ENCODE measurements around the gene CTDP1.

Gene CTDP1

DNA sequence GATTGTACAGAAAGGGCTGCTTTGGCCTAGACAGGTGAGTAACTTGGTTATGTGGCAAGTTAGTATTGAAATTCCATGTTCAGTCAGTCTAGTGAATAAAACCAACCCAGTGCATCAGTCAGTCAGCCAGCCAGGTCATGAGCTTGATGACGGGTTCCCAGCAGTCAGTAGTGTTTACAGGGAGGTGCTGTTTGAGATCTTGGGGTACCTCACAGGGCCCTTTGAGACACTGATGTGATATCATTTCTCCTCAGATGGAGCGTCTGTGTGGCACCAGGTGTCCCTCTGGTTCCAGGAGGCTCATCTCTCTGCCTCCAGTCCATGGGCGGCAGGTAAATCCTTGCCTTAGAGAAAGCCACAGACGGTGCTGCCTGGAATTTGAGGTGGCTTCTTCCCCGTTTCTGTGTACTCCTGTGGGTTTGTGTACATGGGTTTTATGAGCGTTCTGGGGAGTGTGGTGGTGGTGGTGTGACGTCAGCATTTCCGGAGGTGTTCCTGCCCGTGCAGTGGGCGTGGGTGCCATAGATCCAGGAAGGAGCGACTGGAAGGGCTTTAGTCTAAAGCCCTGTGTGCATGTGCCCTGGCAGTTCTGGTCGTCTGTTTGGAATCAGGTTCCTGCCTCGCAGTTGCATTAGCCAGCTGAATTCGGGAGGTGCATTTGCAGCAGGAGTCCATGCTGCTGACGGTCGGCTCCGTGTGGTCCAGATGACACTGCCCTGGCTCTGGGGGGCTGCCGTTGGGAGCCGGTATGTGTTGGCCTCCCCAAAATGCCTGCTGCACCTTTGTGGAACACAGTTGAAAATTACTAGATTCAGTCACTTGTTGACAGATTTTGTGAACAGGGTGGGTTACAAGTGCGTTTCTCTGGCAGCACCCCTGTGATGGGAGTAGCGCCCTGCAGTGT, 2.1 kb downstream of the CTDP1 start:
- H3K27me3 ChIP-seq (ENCODE audit: control insufficient read depth in 5 of 5, insufficient read depth in 4 of 5, low read length in 5 of 5), result no peaks in the 10 kb centered on the region
- no peaks in the 10 kb centered on the region for H3K9me3 ChIP-seq (ENCODE audit: control insufficient read depth in 5 of 5, low read length in 5 of 5)
- H3K4me3 ChIP-seq (ENCODE audit: low read depth in 1 of 5, low read length in 5 of 5), result peak overlapping the region in 2 of 5 donors; percentile 1 to 4
- peaks cover 12 to 49% (median 32%) of the 10 kb centered on the region in 5 donors for H3K4me1 ChIP-seq (ENCODE audit: control insufficient read depth in 5 of 5, insufficient read depth in 5 of 5, low read length in 5 of 5)
- H3K27ac ChIP-seq (ENCODE audit: low read depth, low read length), result no peak overlapping the region
- peaks cover 0 to 12% (median 1%) of the 10 kb centered on the region in 5 donors for H3K36me3 ChIP-seq (ENCODE audit: control insufficient read depth in 5 of 5, insufficient read depth in 5 of 5, low read length in 5 of 5)
- peak overlapping the region in 2 of 5 donors; percentile 70 to 91 for H3K9ac ChIP-seq (ENCODE audit: low read length in 5 of 5)

DNA sequence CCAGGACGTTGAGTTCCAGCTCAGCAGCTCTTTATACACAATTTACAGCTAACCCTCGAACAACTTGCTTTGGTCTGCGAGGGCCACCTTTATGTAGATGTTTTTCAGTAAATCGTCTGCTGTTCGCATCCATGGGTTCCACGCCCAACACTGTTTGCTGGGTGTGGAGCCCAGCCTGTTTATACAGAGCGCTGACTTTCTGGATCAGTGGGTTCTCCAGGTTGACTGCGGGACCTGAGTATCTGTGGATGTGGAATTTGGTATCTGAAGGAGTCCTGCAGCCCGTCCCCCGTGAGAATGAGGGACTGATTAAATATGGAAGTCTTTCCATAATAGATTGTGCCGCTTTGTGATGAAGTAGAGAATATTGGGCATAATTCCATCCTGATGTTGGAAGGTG, 2.9 kb downstream of the CTDP1 start:
- peaks cover 9 to 44% (median 28%) of the 10 kb centered on the region in 5 donors for H3K4me1 ChIP-seq (ENCODE audit: control insufficient read depth in 5 of 5, insufficient read depth in 5 of 5, low read length in 5 of 5)
- H3K9me3 ChIP-seq (ENCODE audit: control insufficient read depth in 5 of 5, low read length in 5 of 5), result no peaks in the 10 kb centered on the region
- no peak overlapping the region for H3K9ac ChIP-seq (ENCODE audit: low read length in 5 of 5)

DNA sequence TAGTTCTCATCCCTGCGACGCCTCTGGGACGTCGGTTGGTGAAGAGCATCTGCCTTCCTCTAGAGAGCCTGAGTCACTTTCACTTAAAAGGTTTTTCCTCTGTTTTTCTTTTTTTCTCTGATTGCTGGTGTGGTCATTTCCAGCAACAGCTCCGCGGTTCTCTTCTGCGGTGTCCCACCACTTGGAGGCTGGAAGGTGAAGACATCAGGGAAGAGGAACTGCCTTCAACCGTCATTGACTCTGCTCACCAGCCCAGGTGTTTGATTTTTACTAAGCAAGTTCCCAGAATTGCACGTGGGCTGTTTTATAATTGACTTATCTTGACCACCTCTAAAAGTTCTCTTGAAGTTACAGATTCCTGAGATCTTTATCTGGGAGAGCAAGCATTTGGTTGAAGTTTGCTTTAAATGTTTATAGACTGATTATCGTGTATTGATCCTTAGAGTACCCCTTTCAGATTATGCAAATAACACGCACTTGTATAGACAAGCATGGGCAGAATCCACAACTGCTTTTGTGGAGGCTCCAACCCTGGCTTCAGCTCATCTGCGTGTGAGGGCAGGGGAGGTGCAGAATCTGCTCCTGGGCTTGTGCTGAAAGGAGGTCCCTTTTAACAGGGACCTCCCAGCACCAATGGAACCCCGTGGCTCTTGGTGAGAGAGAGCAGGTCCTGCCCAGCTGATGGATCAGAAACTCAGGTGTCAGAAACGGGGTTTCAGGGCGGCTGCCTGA, 3.5 kb downstream of the CTDP1 start:
- Histone ChIP-seq H3K36me3 (ENCODE audit: control insufficient read depth in 5 of 5, insufficient read depth in 5 of 5, low read length in 5 of 5) (peaks cover 0 to 12% (median 4%) of the 10 kb centered on the region in 5 donors), H3K27ac (ENCODE audit: low read depth, low read length) (no peak overlapping the region), H3K9ac (ENCODE audit: low read length in 5 of 5) (no peak overlapping the region), H3K4me1 (ENCODE audit: control insufficient read depth in 5 of 5, insufficient read depth in 5 of 5, low read length in 5 of 5) (peaks cover 5 to 39% (median 22%) of the 10 kb centered on the region in 5 donors), H3K27me3 (ENCODE audit: control insufficient read depth in 5 of 5, insufficient read depth in 4 of 5, low read length in 5 of 5) (no peaks in the 10 kb centered on the region), H3K9me3 (ENCODE audit: control insufficient read depth in 5 of 5, low read length in 5 of 5) (no peaks in the 10 kb centered on the region), H3K4me3 (ENCODE audit: low read depth in 1 of 5, low read length in 5 of 5) (no peak overlapping the region)

More for the DNA sequence above, 2.9 kb downstream of the CTDP1 start:
- Histone ChIP-seq H3K27ac (ENCODE audit: low read depth, low read length) (no peak overlapping the region), H3K27me3 (ENCODE audit: control insufficient read depth in 5 of 5, insufficient read depth in 4 of 5, low read length in 5 of 5) (no peaks in the 10 kb centered on the region), H3K36me3 (ENCODE audit: control insufficient read depth in 5 of 5, insufficient read depth in 5 of 5, low read length in 5 of 5) (peaks cover 0 to 8% (median 0%) of the 10 kb centered on the region in 5 donors), H3K4me3 (ENCODE audit: low read depth in 1 of 5, low read length in 5 of 5) (no peak overlapping the region)

DNA sequence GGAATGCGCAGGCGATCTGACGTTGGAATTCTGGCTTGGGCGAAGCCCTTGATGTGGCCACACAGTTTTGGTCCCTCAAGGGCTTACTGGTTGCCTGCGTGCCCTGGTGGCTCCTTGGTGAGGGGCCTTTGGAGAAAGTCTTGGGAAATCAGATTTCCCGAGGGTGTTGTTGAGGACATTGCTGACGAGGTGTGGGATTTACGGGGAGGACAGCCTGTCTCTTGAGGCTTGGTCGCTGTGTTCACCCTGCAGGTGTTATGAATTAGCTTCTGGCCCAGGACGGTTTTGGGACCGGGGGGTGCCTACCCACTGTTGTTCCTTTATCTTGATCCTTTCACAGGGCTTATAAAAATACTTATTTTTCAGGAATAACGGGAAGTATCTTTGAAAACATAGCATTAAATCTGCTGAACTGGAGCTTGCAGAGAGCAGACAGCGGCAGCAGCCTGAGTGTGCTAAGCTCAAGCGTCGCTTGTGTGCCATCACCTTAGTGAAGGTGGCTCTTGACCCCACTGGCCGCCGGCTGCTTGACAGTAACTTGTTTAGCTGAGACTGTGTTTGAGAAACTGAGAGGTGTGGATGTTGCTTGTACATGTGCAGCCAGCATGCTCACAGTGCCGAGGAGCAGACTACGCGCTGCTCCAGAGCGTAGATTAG, 4.2 kb downstream of the CTDP1 start:
- no peak overlapping the region for H3K27ac ChIP-seq (ENCODE audit: low read depth, low read length)
- no peak overlapping the region for H3K4me3 ChIP-seq (ENCODE audit: low read depth in 1 of 5, low read length in 5 of 5)
- H3K9me3 ChIP-seq (ENCODE audit: control insufficient read depth in 5 of 5, low read length in 5 of 5), result no peaks in the 10 kb centered on the region
- H3K27me3 ChIP-seq (ENCODE audit: control insufficient read depth in 5 of 5, insufficient read depth in 4 of 5, low read length in 5 of 5), result no peaks in the 10 kb centered on the region
- no peak overlapping the region for H3K9ac ChIP-seq (ENCODE audit: low read length in 5 of 5)
- H3K36me3 ChIP-seq (ENCODE audit: control insufficient read depth in 5 of 5, insufficient read depth in 5 of 5, low read length in 5 of 5), result peaks cover 0 to 12% (median 4%) of the 10 kb centered on the region in 5 donors
- peaks cover 5 to 32% (median 16%) of the 10 kb centered on the region in 5 donors for H3K4me1 ChIP-seq (ENCODE audit: control insufficient read depth in 5 of 5, insufficient read depth in 5 of 5, low read length in 5 of 5)

DNA sequence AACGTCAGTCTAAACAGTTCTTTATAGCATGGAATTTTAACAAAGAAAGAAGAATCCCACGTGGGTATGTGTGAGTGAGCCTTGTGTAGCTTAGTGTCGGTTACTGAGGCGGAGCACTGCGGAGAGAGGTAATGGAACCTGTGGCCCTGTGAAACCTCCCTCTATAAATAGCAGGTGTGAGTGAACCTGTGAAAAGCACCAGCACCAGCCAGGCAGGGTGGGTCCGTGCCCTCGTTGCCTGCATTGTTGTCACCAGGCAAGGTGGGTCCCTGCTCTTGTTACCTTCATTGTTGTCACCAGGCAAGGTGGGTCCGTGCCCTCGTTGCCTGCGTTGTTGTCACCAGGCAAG, 4.7 kb downstream of the CTDP1 start:
- Histone ChIP-seq H3K36me3 (ENCODE audit: control insufficient read depth in 5 of 5, insufficient read depth in 5 of 5, low read length in 5 of 5) (peaks cover 0 to 12% (median 4%) of the 10 kb centered on the region in 5 donors), H3K27me3 (ENCODE audit: control insufficient read depth in 5 of 5, insufficient read depth in 4 of 5, low read length in 5 of 5) (no peaks in the 10 kb centered on the region), H3K4me3 (ENCODE audit: low read depth in 1 of 5, low read length in 5 of 5) (no peak overlapping the region), H3K9me3 (ENCODE audit: control insufficient read depth in 5 of 5, low read length in 5 of 5) (no peaks in the 10 kb centered on the region), H3K9ac (ENCODE audit: low read length in 5 of 5) (no peak overlapping the region), H3K4me1 (ENCODE audit: control insufficient read depth in 5 of 5, insufficient read depth in 5 of 5, low read length in 5 of 5) (peaks cover 4 to 29% (median 16%) of the 10 kb centered on the region in 5 donors), H3K27ac (ENCODE audit: low read depth, low read length) (no peak overlapping the region)

DNA sequence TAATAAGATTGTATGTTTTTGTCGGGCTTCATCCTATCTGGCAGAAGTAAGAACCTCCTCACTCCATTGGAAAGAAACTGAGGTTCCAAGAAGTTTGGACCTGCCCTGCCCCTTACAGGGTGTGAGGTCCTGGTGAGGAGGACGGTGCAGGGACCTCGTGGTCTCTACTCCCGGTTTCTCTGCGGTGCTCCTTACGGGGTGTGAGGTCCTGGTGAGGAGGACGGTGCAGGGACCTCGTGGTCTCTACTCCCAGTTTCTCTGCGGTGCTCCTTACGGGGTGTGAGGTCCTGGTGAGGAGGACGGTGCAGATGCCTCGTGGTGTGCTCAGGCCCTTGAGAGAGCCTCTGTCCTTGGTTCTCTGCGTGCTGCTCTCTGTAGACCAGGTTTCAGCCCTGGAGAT, 5.2 kb downstream of the CTDP1 start:
- Histone ChIP-seq H3K27ac (ENCODE audit: low read depth, low read length) (no peak overlapping the region), H3K4me3 (ENCODE audit: low read depth in 1 of 5, low read length in 5 of 5) (no peak overlapping the region), H3K4me1 (ENCODE audit: control insufficient read depth in 5 of 5, insufficient read depth in 5 of 5, low read length in 5 of 5) (peaks cover 3 to 29% (median 16%) of the 10 kb centered on the region in 5 donors), H3K9me3 (ENCODE audit: control insufficient read depth in 5 of 5, low read length in 5 of 5) (no peaks in the 10 kb centered on the region), H3K27me3 (ENCODE audit: control insufficient read depth in 5 of 5, insufficient read depth in 4 of 5, low read length in 5 of 5) (no peaks in the 10 kb centered on the region), H3K36me3 (ENCODE audit: control insufficient read depth in 5 of 5, insufficient read depth in 5 of 5, low read length in 5 of 5) (peaks cover 0 to 12% (median 4%) of the 10 kb centered on the region in 5 donors), H3K9ac (ENCODE audit: low read length in 5 of 5) (no peak overlapping the region)

DNA sequence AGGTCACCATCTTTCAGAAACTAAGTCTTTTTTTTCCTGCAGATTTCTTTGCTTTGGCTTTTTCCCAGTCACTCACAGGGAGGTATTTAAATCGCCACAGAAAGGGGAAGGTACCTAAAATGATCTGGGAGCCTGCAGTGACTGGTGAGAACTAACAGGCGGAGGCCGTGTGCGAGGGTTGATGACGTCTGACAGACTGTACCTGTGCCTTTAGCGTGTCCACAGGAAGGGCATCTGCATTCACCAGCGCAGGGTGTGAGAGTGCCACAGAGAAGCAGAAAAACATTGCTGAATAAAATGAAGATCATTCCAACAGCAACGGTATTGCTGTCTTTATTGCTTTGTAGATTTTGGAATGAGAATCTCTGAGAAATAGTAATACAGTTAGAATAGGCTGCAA, 5.7 kb downstream of the CTDP1 start:
- peaks cover 3 to 26% (median 15%) of the 10 kb centered on the region in 5 donors for H3K4me1 ChIP-seq (ENCODE audit: control insufficient read depth in 5 of 5, insufficient read depth in 5 of 5, low read length in 5 of 5)
- H3K4me3 ChIP-seq (ENCODE audit: low read depth in 1 of 5, low read length in 5 of 5), result no peak overlapping the region
- H3K27me3 ChIP-seq (ENCODE audit: control insufficient read depth in 5 of 5, insufficient read depth in 4 of 5, low read length in 5 of 5), result no peaks in the 10 kb centered on the region
- no peak overlapping the region for H3K27ac ChIP-seq (ENCODE audit: low read depth, low read length)
- peaks cover 0 to 12% (median 4%) of the 10 kb centered on the region in 5 donors for H3K36me3 ChIP-seq (ENCODE audit: control insufficient read depth in 5 of 5, insufficient read depth in 5 of 5, low read length in 5 of 5)
- H3K9me3 ChIP-seq (ENCODE audit: control insufficient read depth in 5 of 5, low read length in 5 of 5), result no peaks in the 10 kb centered on the region
- no peak overlapping the region for H3K9ac ChIP-seq (ENCODE audit: low read length in 5 of 5)

DNA sequence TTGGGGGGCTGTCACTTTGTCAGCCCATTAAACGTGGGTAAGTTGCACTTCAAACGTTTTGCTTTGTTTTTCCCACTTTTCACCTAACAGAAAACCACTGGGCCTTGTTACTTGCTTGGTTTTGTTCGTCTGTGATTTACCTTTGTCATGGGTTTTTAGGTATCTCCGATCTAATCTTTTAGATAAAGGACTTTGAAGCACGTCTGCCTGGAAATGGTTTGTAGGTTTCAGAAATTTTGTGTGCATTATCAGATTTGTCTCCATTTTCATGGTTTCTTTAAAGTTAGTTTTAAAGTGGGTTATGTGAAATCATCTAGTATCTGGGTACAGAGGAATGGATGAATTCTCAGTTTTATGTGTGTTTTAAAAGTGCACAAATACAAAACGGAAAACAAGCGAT, 6.4 kb downstream of the CTDP1 start:
- H3K4me3 ChIP-seq (ENCODE audit: low read depth in 1 of 5, low read length in 5 of 5), result no peak overlapping the region
- H3K4me1 ChIP-seq (ENCODE audit: control insufficient read depth in 5 of 5, insufficient read depth in 5 of 5, low read length in 5 of 5), result peaks cover under 1 to 20% (median 8%) of the 10 kb centered on the region in 5 donors
- H3K9me3 ChIP-seq (ENCODE audit: control insufficient read depth in 5 of 5, low read length in 5 of 5), result no peaks in the 10 kb centered on the region
- H3K27ac ChIP-seq (ENCODE audit: low read depth, low read length), result no peak overlapping the region
- peaks cover 0 to 12% (median 4%) of the 10 kb centered on the region in 5 donors for H3K36me3 ChIP-seq (ENCODE audit: control insufficient read depth in 5 of 5, insufficient read depth in 5 of 5, low read length in 5 of 5)
- no peaks in the 10 kb centered on the region for H3K27me3 ChIP-seq (ENCODE audit: control insufficient read depth in 5 of 5, insufficient read depth in 4 of 5, low read length in 5 of 5)
- no peak overlapping the region for H3K9ac ChIP-seq (ENCODE audit: low read length in 5 of 5)

DNA sequence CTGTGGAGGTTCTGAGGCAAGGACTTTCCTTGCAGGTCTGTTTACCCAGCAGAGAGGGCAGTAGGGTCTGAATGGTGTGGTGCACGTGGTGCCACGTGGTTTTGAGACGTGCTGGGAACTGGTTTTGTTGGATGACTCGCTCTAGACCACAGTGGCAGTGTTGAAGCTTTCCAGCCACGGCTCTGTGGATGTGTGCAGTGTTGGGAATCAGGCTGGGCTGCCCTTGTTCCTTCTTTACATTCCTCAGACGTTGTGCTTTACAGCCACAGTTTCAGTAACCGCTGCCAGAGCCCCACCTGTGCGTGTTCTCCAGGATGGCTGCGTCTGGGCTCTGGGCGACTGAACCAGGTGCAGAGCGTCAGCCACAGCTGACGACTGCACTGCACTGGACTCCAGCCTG, 8.2 kb downstream of the CTDP1 start:
- no peaks in the 10 kb centered on the region for H3K27me3 ChIP-seq (ENCODE audit: control insufficient read depth in 5 of 5, insufficient read depth in 4 of 5, low read length in 5 of 5)
- no peak overlapping the region for H3K9ac ChIP-seq (ENCODE audit: low read length in 5 of 5)
- no peak overlapping the region for H3K27ac ChIP-seq (ENCODE audit: low read depth, low read length)
- peaks cover 0 to 6% (median 0%) of the 10 kb centered on the region in 5 donors for H3K36me3 ChIP-seq (ENCODE audit: control insufficient read depth in 5 of 5, insufficient read depth in 5 of 5, low read length in 5 of 5)
- peaks cover 0 to 4% (median 2%) of the 10 kb centered on the region in 5 donors for H3K4me1 ChIP-seq (ENCODE audit: control insufficient read depth in 5 of 5, insufficient read depth in 5 of 5, low read length in 5 of 5)
- H3K9me3 ChIP-seq (ENCODE audit: control insufficient read depth in 5 of 5, low read length in 5 of 5), result no peaks in the 10 kb centered on the region
- no peak overlapping the region for H3K4me3 ChIP-seq (ENCODE audit: low read depth in 1 of 5, low read length in 5 of 5)
